ENCODE data around the gene PGAP6.

PGAP6 gene

GRCh38 chr16:414395-415169 is 32.8 kb upstream of the PGAP6 start:
- TF ChIP-seq, protein P1, sequence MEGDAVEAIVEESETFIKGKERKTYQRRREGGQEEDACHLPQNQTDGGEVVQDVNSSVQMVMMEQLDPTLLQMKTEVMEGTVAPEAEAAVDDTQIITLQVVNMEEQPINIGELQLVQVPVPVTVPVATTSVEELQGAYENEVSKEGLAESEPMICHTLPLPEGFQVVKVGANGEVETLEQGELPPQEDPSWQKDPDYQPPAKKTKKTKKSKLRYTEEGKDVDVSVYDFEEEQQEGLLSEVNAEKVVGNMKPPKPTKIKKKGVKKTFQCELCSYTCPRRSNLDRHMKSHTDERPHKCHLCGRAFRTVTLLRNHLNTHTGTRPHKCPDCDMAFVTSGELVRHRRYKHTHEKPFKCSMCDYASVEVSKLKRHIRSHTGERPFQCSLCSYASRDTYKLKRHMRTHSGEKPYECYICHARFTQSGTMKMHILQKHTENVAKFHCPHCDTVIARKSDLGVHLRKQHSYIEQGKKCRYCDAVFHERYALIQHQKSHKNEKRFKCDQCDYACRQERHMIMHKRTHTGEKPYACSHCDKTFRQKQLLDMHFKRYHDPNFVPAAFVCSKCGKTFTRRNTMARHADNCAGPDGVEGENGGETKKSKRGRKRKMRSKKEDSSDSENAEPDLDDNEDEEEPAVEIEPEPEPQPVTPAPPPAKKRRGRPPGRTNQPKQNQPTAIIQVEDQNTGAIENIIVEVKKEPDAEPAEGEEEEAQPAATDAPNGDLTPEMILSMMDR (IDR thresholded peaks at IDR 0.05): no peak
- no peaks in the 10 kb centered on the region for H3K27me3 ChIP-seq
- no peaks in the 10 kb centered on the region for H3K9me3 ChIP-seq
- no peak overlapping the region for H3K27ac ChIP-seq
- no peaks in the 10 kb centered on the region for H3K36me3 ChIP-seq
- H3K4me1 ChIP-seq (ENCODE audit: control insufficient read depth in 1 of 2, insufficient read depth in 1 of 2, low read depth in 1 of 2, low read length in 1 of 2): no peaks in the 10 kb centered on the region
- no peak overlapping the region for H3K4me3 ChIP-seq (ENCODE audit: low read depth in 1 of 2, low read length in 1 of 2)

DNA sequence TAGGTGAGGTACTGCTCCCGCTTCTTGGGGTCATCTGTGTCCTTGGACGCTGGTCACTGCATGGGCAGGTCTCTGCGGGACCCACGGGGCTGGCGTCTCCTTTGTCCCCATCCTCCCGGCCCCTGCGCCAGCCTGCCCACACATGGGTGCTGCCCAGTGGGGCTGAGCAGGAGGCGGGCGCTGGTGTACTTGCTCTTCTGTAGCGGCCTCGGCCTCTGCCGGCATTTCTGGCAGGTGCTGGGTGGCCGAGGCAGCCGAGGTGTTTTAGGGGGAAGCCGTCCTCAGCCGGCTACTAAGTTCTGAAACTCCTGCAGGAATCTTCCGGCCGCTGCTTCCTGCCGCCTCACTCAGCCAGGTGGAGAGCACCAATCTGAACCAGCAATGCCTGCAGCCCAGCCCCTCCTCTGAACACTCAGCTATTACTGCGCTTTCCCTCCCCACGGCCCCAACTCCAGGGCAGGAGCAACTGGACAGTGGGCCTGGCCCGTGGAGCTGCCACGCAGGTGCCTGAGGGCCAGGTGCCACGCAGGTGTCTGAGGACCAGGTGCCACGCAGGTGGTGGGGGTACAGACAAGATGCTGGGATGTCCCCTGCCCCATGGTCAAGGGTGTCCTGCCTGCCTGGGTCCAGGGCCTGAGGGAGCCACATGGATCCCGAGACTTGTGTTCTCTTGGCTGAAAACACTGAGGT is 29.9 kb upstream of the PGAP6 start:
- H3K4me3 ChIP-seq (ENCODE audit: low read depth in 1 of 2, low read length in 1 of 2): no peak overlapping the region
- no peaks in the 10 kb centered on the region for H3K9me3 ChIP-seq
- no peak overlapping the region for H3K27ac ChIP-seq
- H3K36me3 ChIP-seq: no peaks in the 10 kb centered on the region
- no peaks in the 10 kb centered on the region for H3K27me3 ChIP-seq
- no peaks in the 10 kb centered on the region for H3K4me1 ChIP-seq (ENCODE audit: control insufficient read depth in 1 of 2, insufficient read depth in 1 of 2, low read depth in 1 of 2, low read length in 1 of 2)
- TF ChIP-seq, protein P1 (IDR thresholded peaks at IDR 0.05): no peak

DNA sequence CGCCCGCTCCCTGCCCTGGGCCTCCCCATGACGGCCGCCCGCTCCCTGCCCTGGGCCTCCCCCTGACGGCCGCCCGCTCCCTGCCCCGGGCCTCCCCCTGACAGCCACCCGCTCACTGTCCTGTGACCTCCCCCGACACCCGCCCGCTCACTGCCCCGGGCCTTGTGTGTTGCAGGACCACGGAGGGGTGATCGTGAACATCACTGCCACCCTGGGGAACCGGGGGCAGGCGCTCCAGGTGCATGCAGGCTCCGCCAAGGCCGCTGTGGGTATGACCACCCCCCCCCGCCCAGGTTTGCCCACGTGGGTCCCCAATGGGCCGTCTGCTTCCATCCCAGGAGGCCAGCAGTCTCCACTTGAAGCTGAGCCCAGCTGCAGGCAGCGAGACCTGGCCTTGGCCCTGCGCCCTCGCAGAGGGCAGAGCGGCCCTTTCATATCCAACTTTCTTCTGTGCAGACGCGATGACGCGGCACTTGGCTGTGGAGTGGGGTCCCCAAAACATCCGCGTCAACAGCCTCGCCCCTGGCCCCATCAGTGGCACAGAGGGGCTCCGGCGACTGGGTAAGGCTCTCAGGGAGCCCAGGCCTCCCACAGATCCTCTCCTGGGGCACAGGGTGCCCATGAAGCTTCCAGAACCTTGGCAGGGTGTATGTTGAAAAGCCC is 28.9 kb upstream of the PGAP6 start:
- TF ChIP-seq, protein P1 (IDR thresholded peaks at IDR 0.05): no peak
- Histone ChIP-seq H3K36me3 (no peaks in the 10 kb centered on the region), H3K4me1 (ENCODE audit: control insufficient read depth in 1 of 2, insufficient read depth in 1 of 2, low read depth in 1 of 2, low read length in 1 of 2) (no peaks in the 10 kb centered on the region), H3K9me3 (no peaks in the 10 kb centered on the region), H3K27ac (no peak overlapping the region), H3K4me3 (ENCODE audit: low read depth in 1 of 2, low read length in 1 of 2) (no peak overlapping the region), H3K27me3 (no peaks in the 10 kb centered on the region)

- Histone ChIP-seq H3K27ac (no peak overlapping the region), H3K36me3 (no peaks in the 10 kb centered on the region), H3K4me3 (ENCODE audit: low read depth in 1 of 2, low read length in 1 of 2) (no peak overlapping the region), H3K9me3 (no peaks in the 10 kb centered on the region), H3K27me3 (no peaks in the 10 kb centered on the region), H3K4me1 (ENCODE audit: control insufficient read depth in 1 of 2, insufficient read depth in 1 of 2, low read depth in 1 of 2, low read length in 1 of 2) (peaks cover under 1 to 2% of the 10 kb centered on the region in 2 experiments)
- TF ChIP-seq, protein P1 (IDR thresholded peaks at IDR 0.05): no peak
Measured at GRCh38 chr16:407253-407652, 25.5 kb upstream of the PGAP6 start.

DNA sequence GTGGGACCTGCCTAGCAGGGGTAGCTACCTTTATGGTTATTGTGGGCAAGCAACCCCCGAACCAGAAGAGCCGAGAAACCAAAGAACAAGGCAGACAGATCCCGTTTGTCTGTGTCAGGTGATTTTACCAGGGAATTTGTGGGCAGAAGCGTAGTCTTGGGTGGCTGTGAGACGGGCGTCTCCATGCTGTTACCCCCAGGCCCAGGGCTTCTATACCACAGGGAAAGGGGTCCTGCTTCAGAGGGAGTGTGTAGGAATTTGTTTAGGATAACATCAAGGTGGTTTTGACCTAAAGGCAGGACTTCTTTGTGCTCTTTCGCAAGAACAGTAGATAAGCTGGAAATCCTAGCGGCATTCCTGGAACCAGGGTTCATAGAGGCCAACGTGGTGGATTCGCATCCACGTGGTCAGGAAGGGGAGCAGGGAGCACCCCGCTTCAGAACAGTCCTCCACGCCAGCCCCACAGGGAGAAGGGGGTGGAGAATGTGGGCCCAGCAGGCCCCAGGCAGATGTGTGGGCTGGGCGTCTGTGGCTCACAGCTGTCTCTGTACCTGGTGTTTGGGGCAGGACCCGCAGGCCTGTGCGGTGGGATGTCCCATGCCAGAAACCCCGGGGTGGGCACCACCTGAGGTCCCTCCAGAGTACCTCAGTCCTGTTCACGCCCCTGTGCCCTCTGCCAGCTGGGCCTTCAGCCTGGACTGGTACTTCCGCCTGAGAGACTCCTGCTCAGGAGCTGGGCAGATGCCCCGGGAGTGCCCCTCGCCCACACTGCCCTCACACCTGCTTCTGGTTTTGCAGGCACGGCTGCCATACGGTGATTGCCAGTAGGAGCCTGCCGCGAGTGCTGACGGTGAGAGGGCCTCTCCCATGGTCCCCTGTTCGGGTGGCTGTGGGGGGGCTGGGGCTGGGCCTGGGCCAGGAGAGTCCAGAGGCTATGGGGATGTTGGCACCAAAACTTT is 24.0 kb upstream of the PGAP6 start:
- H3K4me3 ChIP-seq (ENCODE audit: low read depth in 1 of 2, low read length in 1 of 2): no peak overlapping the region
- TF ChIP-seq, protein P1 (IDR thresholded peaks at IDR 0.05): no peak
- H3K27ac ChIP-seq: no peak overlapping the region

More for the DNA sequence above, 24.0 kb upstream of the PGAP6 start:
- Histone ChIP-seq H3K27me3 (no peaks in the 10 kb centered on the region), H3K36me3 (no peaks in the 10 kb centered on the region), H3K4me1 (ENCODE audit: control insufficient read depth in 1 of 2, insufficient read depth in 1 of 2, low read depth in 1 of 2, low read length in 1 of 2) (peaks cover 6 to 7% of the 10 kb centered on the region in 2 experiments), H3K9me3 (no peaks in the 10 kb centered on the region)

Measured in neutrophil (primary cell).